ENCODE measurements around the gene GSG1L.

The GSG1L gene

GRCh38 chr16:27965801-27966200 is 97.7 kb downstream of the GSG1L start:
- DNase-seq (ENCODE audit: extremely low spot score), result no peak
- TF ChIP-seq ZNF384 (IDR thresholded peaks at IDR 0.05) (no peak), CTBP1 (IDR thresholded peaks at IDR 0.05; ENCODE audit: borderline replicate concordance) (no peak)
- ChIA-PET CTCF (no interaction called here), POLR2A (no interaction called here)

GRCh38 chr16:27963471-27963965 is 100.0 kb downstream of the GSG1L start:
- POLR2A ChIA-PET, result no interaction called here
- CTCF ChIA-PET, result no interaction called here
- TF ChIP-seq ELF4 (IDR thresholded peaks at IDR 0.05) (no peak), NFRKB (IDR thresholded peaks at IDR 0.05) (no peak), FOXA1 (IDR thresholded peaks at IDR 0.05) (no peak), HDGF (IDR thresholded peaks at IDR 0.05; ENCODE audit: borderline replicate concordance) (no peak), ARNT (IDR thresholded peaks at IDR 0.05) (no peak), BHLHE40 (IDR thresholded peaks at IDR 0.05; ENCODE audit: borderline replicate concordance) (no peak), SUZ12 (IDR thresholded peaks at IDR 0.05) (no peak), ZNF384 (IDR thresholded peaks at IDR 0.05) (no peak), FOXK2 (IDR thresholded peaks at IDR 0.05) (no peak), CTBP1 (IDR thresholded peaks at IDR 0.05; ENCODE audit: borderline replicate concordance) (no peak), TARDBP (IDR thresholded peaks at IDR 0.05) (no peak), PKNOX1 (IDR thresholded peaks at IDR 0.05) (no peak), LEF1 (IDR thresholded peaks at IDR 0.05; ENCODE audit: borderline replicate concordance) (no peak), FOXM1 (IDR thresholded peaks at IDR 0.05; ENCODE audit: borderline replicate concordance) (no peak), L3MBTL2 (conservative IDR thresholded peaks at IDR 0.05) (no peak)
- no peak for DNase-seq (ENCODE audit: extremely low spot score)

GRCh38 chr16:27962197-27962596 is 101.3 kb downstream of the GSG1L start:
- TF ChIP-seq ARNT (IDR thresholded peaks at IDR 0.05) (no peak), CTBP1 (IDR thresholded peaks at IDR 0.05; ENCODE audit: borderline replicate concordance) (no peak), PKNOX1 (IDR thresholded peaks at IDR 0.05) (no peak), LEF1 (IDR thresholded peaks at IDR 0.05; ENCODE audit: borderline replicate concordance) (no peak), FOXM1 (IDR thresholded peaks at IDR 0.05; ENCODE audit: borderline replicate concordance) (no peak), ELF4 (IDR thresholded peaks at IDR 0.05) (no peak), L3MBTL2 (conservative IDR thresholded peaks at IDR 0.05) (no peak), SUZ12 (IDR thresholded peaks at IDR 0.05) (no peak), BHLHE40 (IDR thresholded peaks at IDR 0.05; ENCODE audit: borderline replicate concordance) (no peak), FOXA1 (IDR thresholded peaks at IDR 0.05) (no peak), ZNF384 (IDR thresholded peaks at IDR 0.05) (no peak), TARDBP (IDR thresholded peaks at IDR 0.05) (no peak), FOXK2 (IDR thresholded peaks at IDR 0.05) (no peak), NFRKB (IDR thresholded peaks at IDR 0.05) (no peak), HDGF (IDR thresholded peaks at IDR 0.05; ENCODE audit: borderline replicate concordance) (no peak), SP1 (IDR thresholded peaks at IDR 0.05) (no peak)
- ChIA-PET CTCF (no interaction called here), POLR2A (no interaction called here)
- DNase-seq (ENCODE audit: extremely low spot score), result no peak

GRCh38 chr16:27961296-27961620 is 102.3 kb downstream of the GSG1L start:
- POLR2A ChIA-PET, result no interaction called here
- CTCF ChIA-PET, result no interaction called here
- TF ChIP-seq NFRKB (IDR thresholded peaks at IDR 0.05) (no peak), TARDBP (IDR thresholded peaks at IDR 0.05) (no peak), LEF1 (IDR thresholded peaks at IDR 0.05; ENCODE audit: borderline replicate concordance) (no peak), PKNOX1 (IDR thresholded peaks at IDR 0.05) (no peak), FOXA1 (IDR thresholded peaks at IDR 0.05) (no peak), ARNT (IDR thresholded peaks at IDR 0.05) (no peak), FOXM1 (IDR thresholded peaks at IDR 0.05; ENCODE audit: borderline replicate concordance) (no peak), ELF4 (IDR thresholded peaks at IDR 0.05) (no peak), SUZ12 (IDR thresholded peaks at IDR 0.05) (no peak), BHLHE40 (IDR thresholded peaks at IDR 0.05; ENCODE audit: borderline replicate concordance) (no peak), ZNF384 (IDR thresholded peaks at IDR 0.05) (no peak), L3MBTL2 (conservative IDR thresholded peaks at IDR 0.05) (no peak)
- no peak for DNase-seq (ENCODE audit: extremely low spot score)

GRCh38 chr16:27960619-27961295 is 102.8 kb downstream of the GSG1L start:
- CTCF ChIA-PET, result no interaction called here
- no peak for DNase-seq (ENCODE audit: extremely low spot score)
- POLR2A ChIA-PET, result no interaction called here

More at GRCh38 chr16:27960619-27961295, 102.8 kb downstream of the GSG1L start:
- TF ChIP-seq LEF1 (IDR thresholded peaks at IDR 0.05; ENCODE audit: borderline replicate concordance), result no peak
- no peak for TF ChIP-seq HDGF (IDR thresholded peaks at IDR 0.05; ENCODE audit: borderline replicate concordance)
- no peak for TF ChIP-seq ELF4 (IDR thresholded peaks at IDR 0.05)
- TF ChIP-seq FOXK2 (IDR thresholded peaks at IDR 0.05), result no peak
- TF ChIP-seq BHLHE40 (IDR thresholded peaks at IDR 0.05; ENCODE audit: borderline replicate concordance), result no peak
- TF ChIP-seq PKNOX1 (IDR thresholded peaks at IDR 0.05), result no peak
- no peak for TF ChIP-seq L3MBTL2 (conservative IDR thresholded peaks at IDR 0.05)
